Epithelial cell of esophagus (primary cell): ENCODE results near the gene SF1.

Experiments
- DNase-seq: peaks from one replicate; pipeline ENCODE4 v3.0.0; 2010; ENCODE audit warnings: low read depth
- H3K4me3 ChIP-seq: 2 replicates; pipeline ENCODE4 v1.5.1; 2011; ENCODE audit warnings: mild to moderate bottlenecking, low read length, control low read depth
- TF ChIP-seq, protein P1 (sequence below): IDR thresholded peaks from 2 replicates; pipeline ENCODE4 v1.5.1; 2011; ENCODE audit warnings: low read depth, mild to moderate bottlenecking, low read length, control low read depth, inconsistent platforms; ENCODE audit not compliant: insufficient read depth; ENCODE audit errors: missing control alignments

SF1 gene

GRCh38 chr11:64735725-64736259 lies 42.5 kb downstream of the SF1 start:
- DNase-seq, result no peak
- TF ChIP-seq, protein P1, sequence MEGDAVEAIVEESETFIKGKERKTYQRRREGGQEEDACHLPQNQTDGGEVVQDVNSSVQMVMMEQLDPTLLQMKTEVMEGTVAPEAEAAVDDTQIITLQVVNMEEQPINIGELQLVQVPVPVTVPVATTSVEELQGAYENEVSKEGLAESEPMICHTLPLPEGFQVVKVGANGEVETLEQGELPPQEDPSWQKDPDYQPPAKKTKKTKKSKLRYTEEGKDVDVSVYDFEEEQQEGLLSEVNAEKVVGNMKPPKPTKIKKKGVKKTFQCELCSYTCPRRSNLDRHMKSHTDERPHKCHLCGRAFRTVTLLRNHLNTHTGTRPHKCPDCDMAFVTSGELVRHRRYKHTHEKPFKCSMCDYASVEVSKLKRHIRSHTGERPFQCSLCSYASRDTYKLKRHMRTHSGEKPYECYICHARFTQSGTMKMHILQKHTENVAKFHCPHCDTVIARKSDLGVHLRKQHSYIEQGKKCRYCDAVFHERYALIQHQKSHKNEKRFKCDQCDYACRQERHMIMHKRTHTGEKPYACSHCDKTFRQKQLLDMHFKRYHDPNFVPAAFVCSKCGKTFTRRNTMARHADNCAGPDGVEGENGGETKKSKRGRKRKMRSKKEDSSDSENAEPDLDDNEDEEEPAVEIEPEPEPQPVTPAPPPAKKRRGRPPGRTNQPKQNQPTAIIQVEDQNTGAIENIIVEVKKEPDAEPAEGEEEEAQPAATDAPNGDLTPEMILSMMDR, result no peak

GRCh38 chr11:64734811-64735724 lies 43.3 kb downstream of the SF1 start:
- no peak for DNase-seq
- TF ChIP-seq, protein P1, result no peak
- no peak overlapping the region for H3K4me3 ChIP-seq

More at GRCh38 chr11:64735725-64736259, 42.5 kb downstream of the SF1 start:
- no peak overlapping the region for H3K4me3 ChIP-seq

GRCh38 chr11:64731601-64732000 lies 46.7 kb downstream of the SF1 start:
- DNase-seq, result no peak
- H3K4me3 ChIP-seq, result no peak overlapping the region
- TF ChIP-seq, protein P1, result no peak

- peak; percentile 29 for DNase-seq
- TF ChIP-seq, protein P1, result no peak
- H3K4me3 ChIP-seq, result no peak overlapping the region
These were observed 48.4 kb downstream of the SF1 start for GRCh38 chr11:64729851-64730382.

GRCh38 chr11:64728757-64729365 lies 49.5 kb downstream of the SF1 start:
- TF ChIP-seq, protein P1, result no peak
- no peak for DNase-seq
- no peak overlapping the region for H3K4me3 ChIP-seq

DNA sequence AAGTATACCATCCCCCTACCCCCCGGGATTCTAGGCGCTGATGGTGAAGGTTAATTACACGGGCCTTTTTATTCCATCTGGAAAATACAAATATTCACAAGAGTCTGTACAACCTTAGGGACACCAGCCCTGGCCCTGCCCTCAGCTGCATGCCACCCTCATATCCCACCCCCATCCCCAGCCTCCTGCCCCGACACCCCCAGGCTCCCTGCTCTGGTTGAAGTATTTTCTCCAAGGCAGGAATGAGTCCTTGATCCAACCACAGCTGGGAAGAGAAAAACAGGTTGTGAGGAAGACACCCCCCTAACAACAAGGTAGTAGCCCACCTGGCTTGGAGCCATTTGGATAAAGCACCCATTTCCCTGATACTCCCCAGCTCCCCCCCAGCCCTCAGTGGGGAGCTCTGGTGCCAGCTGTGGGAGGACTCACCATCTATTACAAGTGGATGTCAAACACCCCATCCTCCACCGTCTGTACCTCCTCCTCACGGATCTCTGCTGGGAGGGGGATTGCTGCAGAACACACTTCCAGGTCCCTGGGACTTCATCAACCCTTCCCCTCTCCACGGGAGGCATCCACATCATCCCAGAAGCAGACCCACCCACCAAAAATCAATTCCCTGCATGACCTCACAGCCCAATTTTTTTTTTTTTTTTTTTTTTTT lies 51.3 kb downstream of the SF1 start:
- H3K4me3 ChIP-seq, result no peak overlapping the region
- no peak for DNase-seq
- TF ChIP-seq, protein P1, result no peak
